Measurements from ENCODE around the gene C3orf18. TPM values are rescaled to one million over a fixed set of nuclear protein-coding genes. Genes with fewer than 3 reads are reported as not detected.

The C3orf18 gene
- total and polyA plus RNA-seq, 9 of the 15 experiments (the other 6 are each of a cell fraction or from before 2014, with no cell fraction given), result 0.01 to 2.3 (median 0.94) TPM

DNA sequence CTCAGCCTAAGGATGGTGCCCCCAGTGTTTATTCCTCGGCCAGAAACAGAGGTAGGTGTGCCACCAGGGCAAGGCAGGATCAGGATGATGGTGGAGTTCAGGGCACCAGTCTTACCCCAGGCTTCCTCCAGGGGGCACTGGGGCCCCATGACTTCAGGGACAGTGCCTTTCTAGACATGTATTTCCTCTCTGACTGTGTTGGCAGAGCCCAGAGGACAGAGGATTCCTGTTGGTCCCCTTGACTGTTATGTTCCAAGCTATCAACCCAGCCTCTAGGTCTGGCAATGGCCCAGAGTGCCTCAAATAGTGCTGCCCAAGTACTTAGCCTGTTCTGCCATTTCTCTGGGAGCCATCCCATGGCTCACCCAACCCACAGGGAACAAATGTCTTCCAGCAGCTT is 4.6 kb upstream of the C3orf18 start:
- peak overlapping the region in 1 of 2 experiments; percentile 84; a peak in 1 of 4 replicates for H3K9ac ChIP-seq (ENCODE audit: insufficient read depth in 1 of 2, low read depth in 2 of 2, low read length in 2 of 2)
- no peak overlapping the region for H3K4me2 ChIP-seq (ENCODE audit: insufficient read depth, low read length)
- no peak overlapping the region for H3K4me3 ChIP-seq
- H3K79me2 ChIP-seq (ENCODE audit: control insufficient read depth, insufficient read depth, low read length), result peaks cover 15% of the 10 kb centered on the region
- DNase-seq (ENCODE audit: extremely low read depth in 1 of 4, low spot score in 3 of 4) (peak; percentile 57 to 78 (median 62)), ATAC-seq (peak; percentile 52), FAIRE-seq (peak; percentile 89)
- H3K4me1 ChIP-seq (replicated peaks in 1 of 2; ENCODE audit: control insufficient read depth in 2 of 2, insufficient read depth in 2 of 2, low read length in 2 of 2), result peaks cover 50 to 56% of the 10 kb centered on the region in 2 experiments; a peak in 4 of 5 replicates
- intact Hi-C loops (cut with micrococcal nuclease) (loop anchor here (1.0 kb wide), 2 partner anchors 42 to 80 kb away; no protein-coding TSS in a partner anchor), in situ Hi-C loops (cut with MboI) (loop anchor here (5.0 kb wide), 1 partner anchor 85 kb away; no protein-coding TSS in a partner anchor)
- peaks cover 29% of the 10 kb centered on the region; the same call in 2 of the 3 replicates for H3K36me3 ChIP-seq (ENCODE audit: control insufficient read depth, insufficient read depth, low read length)
- no peaks in the 10 kb centered on the region for H3K9me1 ChIP-seq (ENCODE audit: control insufficient read depth, insufficient read depth, low read length)
- no peaks in the 10 kb centered on the region for H3K9me3 ChIP-seq (replicated peaks; ENCODE audit: control insufficient read depth, insufficient read depth, low read depth, low read length)
- BruUV-seq (replicated peaks), result no TSS peak
- ChIA-PET CTCF (ENCODE audit: low intra/inter-chr PET ratio) (interaction anchor here (0.6 to 5.6 kb wide), 2 partner anchors 34 to 42 kb away, joined by 3 to 56 read pairs; partner anchors contain the start of genes CISH and MAPKAPK3), POLR2A (interaction anchor here (0.5 to 1.6 kb wide), 4 partner anchors 30 to 41 kb away, joined by 3 to 7 read pairs (median 4); no protein-coding TSS in a partner anchor)
- no peak overlapping the region for H2AFZ ChIP-seq (ENCODE audit: low read depth, low read length)
- no CpG with 5 or more reads among the region's 1 CpG for WGBS (ENCODE audit: insufficient coverage, low coverage, missing lambda C conversion rate)
- no peaks in the 10 kb centered on the region for H4K20me1 ChIP-seq (replicated peaks; ENCODE audit: control insufficient read depth, insufficient read depth, low read length)
- H3K27me3 ChIP-seq (ENCODE audit: control insufficient read depth in 2 of 2, insufficient read depth in 2 of 2, low read length in 2 of 2), result no peaks in the 10 kb centered on the region
- no peak overlapping the region; the same call in 2 of the 3 replicates for H3K27ac ChIP-seq (ENCODE audit: extremely low read depth, low read depth, low read length)
- TF ChIP-seq RAD21 (CRISPR knock-in tag; conservative IDR thresholded peaks at IDR 0.05 in 1 of 2, IDR thresholded peaks at IDR 0.05 in 1 of 2) (peak; percentile 85 to 93), STAG1 (CRISPR knock-in tag; IDR thresholded peaks at IDR 0.05; ENCODE audit: borderline replicate concordance) (peak; percentile 74; the same call in 1 of the 2 replicates), NR1H2 (CRISPR knock-in tag; IDR thresholded peaks at IDR 0.05) (0 out of 2 replicates have a peak, but pooled peaks have one; percentile 38), ZBTB8A (IDR thresholded peaks at IDR 0.05; ENCODE audit: partially characterized antibody) (no peak), VEZF1 (CRISPR knock-in tag; IDR thresholded peaks at IDR 0.05) (0 out of 2 replicates have a peak, but pooled peaks have one; percentile 17), ZBTB17 (CRISPR knock-in tag; IDR thresholded peaks at IDR 0.05) (no peak), SMC3 (conservative IDR thresholded peaks at IDR 0.05; ENCODE audit: insufficient read depth, low read depth, low read length) (peak; percentile 94), DEAF1 (CRISPR knock-in tag; IDR thresholded peaks at IDR 0.05) (peak; percentile 82)
- TF ChIP-seq, protein P1, sequence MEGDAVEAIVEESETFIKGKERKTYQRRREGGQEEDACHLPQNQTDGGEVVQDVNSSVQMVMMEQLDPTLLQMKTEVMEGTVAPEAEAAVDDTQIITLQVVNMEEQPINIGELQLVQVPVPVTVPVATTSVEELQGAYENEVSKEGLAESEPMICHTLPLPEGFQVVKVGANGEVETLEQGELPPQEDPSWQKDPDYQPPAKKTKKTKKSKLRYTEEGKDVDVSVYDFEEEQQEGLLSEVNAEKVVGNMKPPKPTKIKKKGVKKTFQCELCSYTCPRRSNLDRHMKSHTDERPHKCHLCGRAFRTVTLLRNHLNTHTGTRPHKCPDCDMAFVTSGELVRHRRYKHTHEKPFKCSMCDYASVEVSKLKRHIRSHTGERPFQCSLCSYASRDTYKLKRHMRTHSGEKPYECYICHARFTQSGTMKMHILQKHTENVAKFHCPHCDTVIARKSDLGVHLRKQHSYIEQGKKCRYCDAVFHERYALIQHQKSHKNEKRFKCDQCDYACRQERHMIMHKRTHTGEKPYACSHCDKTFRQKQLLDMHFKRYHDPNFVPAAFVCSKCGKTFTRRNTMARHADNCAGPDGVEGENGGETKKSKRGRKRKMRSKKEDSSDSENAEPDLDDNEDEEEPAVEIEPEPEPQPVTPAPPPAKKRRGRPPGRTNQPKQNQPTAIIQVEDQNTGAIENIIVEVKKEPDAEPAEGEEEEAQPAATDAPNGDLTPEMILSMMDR (IDR thresholded peaks at IDR 0.05 in 2 of 3, conservative IDR thresholded peaks at IDR 0.05 in 1 of 3; ENCODE audit: insufficient read depth in 2 of 3, low read depth in 1 of 3, low read length in 3 of 3), result peak; percentile 79 to 89 (median 88)
- TF ChIP-seq, protein P2, sequence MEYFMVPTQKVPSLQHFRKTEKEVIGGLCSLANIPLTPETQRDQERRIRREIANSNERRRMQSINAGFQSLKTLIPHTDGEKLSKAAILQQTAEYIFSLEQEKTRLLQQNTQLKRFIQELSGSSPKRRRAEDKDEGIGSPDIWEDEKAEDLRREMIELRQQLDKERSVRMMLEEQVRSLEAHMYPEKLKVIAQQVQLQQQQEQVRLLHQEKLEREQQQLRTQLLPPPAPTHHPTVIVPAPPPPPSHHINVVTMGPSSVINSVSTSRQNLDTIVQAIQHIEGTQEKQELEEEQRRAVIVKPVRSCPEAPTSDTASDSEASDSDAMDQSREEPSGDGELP (CRISPR knock-in tag; IDR thresholded peaks at IDR 0.05; ENCODE audit: borderline replicate concordance), result 0 out of 2 replicates have a peak, but pooled peaks have one; percentile 18
